Pons (tissue), 1 donor: ENCODE data around the gene COQ8A.
"Not testable (repeated sequence)": the region's sequence is repeated elsewhere in the genome, so short reads cannot be mapped to it uniquely, and the experiment has no call there.

Experiments used
- DNase-seq: peaks from one replicate; pipeline ENCODE4 v3.0.0-alpha.2; 2016; ENCODE audit warnings: low spot score

Gene COQ8A

GRCh38 chr1:226984521-226985238 lies 44.6 kb downstream of the COQ8A start:
- DNase-seq = no peak

DNA sequence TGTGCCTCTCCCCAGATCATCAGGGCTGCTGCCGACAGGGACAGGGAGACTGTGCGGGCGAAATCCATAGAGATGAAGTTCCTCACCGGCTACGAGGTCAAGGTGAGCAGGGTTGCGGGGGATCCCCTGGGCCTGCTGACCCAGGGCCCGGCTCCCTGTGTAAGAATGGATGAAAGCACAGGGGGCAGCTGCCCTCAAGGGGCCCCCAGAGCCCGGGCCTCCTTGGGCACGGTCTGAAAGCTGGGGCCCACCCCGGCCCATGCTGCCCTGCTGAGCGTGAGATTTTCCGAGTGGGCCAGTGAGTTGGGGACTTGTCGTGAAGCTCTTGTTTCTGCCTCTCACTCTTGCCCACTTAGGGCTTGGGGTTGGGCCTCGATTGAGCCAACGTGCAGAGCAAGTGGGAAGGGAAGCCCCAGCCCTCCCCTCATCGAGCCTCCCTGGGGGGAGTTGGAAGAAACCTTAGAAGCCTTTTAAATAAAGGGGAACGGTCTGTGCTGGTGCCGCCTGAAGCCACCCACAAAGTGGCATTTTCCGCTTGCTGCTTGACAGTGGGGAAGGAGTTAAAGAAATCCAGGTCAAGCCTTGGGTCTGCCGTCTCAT lies 45.2 kb downstream of the COQ8A start:
- DNase-seq = no peak

DNA sequence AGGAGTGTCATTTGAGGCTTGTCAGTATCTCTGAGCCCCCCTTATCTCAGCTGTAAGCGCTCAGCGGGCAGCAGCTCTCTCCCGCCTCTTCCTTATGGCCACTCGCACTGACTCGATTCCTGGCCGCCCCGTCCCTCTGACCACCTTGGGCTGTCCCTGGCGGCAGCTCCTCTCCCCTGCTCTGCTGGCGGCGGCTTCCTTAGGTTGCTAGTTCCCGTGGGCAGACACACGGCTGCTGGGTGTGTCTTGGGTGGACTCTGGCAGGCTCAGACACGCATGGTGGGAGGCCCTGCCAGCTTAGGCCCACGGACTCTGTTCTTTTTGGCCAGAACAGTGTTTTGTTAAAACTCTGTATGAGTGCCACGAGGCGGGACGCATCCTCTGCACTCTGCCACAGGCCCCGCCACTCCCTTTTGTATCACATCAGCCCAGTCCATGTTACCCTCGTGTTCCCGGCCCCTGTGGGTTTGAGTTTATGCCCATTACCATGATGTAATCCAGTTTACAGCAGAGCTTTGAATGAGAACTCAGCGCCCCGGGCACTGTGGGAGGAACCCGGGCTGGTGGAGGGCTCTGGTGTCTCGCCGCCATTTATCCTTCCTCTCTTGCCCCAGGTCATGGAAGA lies 45.9 kb downstream of the COQ8A start:
- DNase-seq = no peak

DNA sequence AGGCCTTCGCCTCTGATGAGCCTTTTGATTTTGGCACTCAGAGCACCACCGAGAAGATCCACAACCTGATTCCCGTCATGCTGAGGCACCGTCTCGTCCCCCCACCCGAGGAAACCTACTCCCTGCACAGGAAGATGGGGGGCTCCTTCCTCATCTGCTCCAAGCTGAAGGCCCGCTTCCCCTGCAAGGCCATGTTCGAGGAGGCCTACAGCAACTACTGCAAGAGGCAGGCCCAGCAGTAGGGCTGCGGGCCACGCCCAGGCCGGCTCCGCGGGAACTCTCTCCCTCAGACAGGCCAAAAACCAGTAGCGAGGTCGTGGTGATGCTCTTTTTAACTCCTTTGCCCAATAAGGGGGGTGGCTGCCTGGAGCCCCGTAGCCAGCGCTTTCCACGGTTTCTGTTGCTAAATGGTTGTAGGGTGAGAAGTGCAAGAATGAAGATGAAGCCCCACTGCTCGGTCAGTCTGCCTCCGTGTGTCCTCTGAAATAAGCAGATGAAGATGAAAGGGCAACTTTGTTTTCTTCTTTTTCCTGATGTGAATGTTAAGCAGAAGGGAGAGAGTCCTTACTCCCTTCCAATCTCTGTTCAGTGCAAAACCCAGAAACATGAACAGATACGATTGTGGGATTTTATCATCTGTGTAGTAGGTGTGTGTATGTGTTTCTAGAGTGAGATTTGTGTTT lies 46.5 kb downstream of the COQ8A start:
- DNase-seq = peak; percentile 83

GRCh38 chr1:226987179-226987536 lies 47.1 kb downstream of the COQ8A start:
- no peak for DNase-seq

DNA sequence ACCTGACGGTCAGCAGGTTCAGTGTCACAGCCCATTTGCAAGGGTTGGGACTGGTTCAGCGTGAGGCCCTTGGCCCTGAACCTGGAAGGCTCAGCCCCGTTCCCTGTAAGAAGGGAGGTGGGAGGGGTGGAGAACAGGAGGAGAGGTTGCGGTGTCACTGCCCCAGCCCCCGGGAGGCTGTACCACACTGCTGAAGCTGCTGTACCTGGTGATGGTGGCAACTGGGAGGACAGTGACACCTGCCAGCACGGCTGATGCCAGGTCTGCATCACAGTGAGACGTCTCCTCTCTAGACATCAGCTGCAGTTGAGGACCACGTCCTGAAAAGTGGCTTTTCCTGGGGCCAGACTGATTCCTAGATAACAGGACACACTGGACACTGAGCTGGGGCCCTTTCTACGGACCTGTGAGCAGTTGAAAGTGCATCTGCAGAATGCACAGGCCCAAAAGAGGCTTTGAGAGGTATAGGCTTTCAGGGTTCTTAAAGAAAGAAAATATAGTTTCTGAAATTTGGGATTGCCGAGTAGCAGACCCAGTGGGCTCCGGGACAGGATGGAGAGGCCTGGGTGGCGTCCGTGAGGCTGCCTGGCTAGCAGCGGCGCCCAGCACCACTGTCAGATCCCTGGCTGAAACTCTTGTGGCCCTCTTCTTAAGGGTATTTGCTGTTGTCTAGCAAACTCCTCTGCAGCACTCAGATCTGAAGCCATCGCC lies 47.7 kb downstream of the COQ8A start:
- peak; percentile 6 for DNase-seq

- peak; percentile 82 for DNase-seq
Measured at GRCh38 chr1:226988334-226988666, 48.2 kb downstream of the COQ8A start.

GRCh38 chr1:226989085-226989920 lies 49.2 kb downstream of the COQ8A start:
- no peak for DNase-seq

DNA sequence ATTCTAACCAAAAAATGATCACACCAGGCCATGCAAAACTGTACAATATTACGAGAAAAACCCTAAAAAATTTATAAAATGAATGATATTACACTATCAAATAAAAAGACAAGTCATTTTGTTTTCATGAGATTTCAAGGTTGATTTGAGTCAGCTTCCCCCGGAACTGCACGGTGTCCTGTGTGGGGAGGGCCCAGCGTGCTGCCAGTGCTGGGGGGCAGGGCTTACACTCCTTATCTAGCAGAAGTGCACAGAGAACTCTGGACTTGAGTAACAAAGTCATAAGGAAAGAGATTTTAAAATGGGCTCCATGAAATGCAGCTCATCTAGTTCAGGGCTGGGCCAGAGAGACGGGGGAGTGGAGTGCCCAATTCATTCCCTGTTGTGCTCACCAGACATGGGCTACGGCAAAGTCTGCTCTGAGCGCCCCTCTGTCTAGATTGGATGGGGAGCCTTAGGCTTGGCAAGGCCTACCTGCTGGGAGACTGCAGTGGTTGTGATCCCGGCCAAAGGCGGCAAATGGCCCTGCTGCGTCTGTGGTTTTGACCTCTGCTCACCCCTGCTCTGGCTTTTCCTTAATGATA lies 50.1 kb downstream of the COQ8A start:
- no peak for DNase-seq

DNA sequence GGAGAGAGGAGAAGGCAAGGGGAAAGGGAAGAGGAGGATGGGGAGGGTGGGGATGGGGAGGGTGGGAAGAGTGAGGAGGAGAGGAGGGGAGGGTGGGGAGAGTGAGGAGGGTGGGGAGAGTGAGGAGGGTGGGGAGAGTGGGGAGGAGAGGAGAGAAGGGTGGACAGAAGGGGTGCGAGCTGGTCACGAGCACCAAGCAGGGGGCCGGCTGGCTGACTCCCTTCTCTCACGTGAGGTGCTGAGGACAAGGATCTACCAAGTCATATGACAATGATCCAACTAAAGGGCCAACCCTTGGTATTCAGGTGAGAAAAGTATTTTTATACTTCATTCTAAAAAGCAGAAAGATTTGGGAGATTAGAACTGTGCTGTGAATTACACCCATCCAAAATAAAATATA lies 51.8 kb downstream of the COQ8A start:
- DNase-seq = no peak

GRCh38 chr1:226993814-226994585 lies 53.9 kb downstream of the COQ8A start:
- DNase-seq = no peak

- peak; percentile 71 for DNase-seq
Measured at GRCh38 chr1:226994586-226995364, 54.7 kb downstream of the COQ8A start.

DNA sequence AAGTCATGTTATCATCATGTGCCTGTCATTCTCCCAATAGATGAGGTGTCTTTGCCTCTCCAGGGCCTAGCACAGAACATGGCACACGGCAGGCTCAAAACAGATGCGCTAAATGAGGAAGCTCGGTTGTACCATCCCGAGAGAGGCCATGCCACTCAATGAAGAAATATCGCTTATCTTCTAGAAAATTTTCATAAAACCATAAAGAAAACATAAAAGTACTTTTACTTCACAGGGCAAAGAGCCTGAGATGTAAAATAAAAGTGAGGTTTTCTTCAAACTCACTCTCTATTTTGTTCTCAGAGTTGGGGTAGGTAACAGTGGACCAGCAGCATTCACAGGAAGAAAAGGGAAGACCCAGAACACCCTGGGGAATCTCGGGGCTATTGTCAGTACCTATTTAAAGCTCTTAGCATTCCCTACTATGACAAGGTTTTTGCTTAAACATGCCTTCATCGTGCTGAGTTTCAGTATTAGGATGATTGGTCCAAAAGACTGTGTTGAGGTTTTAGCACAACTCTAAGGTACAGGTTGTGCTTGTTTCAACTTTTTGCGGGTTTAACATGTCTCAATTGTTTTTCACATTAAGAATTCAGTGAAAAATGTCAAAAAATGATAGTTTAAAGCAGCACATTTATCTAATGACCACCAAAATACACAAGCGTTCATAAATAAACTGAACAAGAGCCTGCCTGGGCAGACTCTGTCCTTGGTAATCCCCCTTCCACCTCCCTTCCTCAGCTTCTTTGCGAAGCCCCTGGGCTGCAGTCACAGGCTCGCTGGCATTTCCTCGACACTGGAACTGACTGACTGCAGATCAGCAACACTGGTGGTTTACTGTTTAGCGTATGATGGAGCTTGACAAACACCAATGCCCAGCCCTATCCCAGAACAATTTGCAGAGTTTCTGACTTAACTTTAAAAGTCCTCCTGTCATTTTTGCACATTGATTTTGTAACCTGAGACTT lies 55.6 kb downstream of the COQ8A start:
- no peak for DNase-seq

DNA sequence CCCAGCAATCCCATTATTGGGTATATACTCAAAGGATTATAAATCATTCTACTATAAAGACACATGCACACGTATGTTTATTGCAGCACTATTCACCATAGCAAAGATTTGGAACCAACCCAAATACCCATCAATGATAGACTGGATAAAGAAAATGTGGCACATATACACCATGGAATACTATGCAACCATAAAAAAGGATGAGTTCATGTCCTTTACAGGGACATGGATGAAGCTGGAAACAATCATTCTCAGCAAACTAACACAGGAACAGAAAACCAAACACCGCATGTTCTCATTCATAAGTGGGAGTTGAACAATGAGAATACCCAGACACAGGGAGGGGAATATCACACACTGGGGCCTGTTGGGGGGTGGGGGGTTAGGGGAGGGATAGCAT lies 59.5 kb downstream of the COQ8A start:
- not testable (repeated sequence) for DNase-seq

- DNase-seq = no peak
Measured at GRCh38 chr1:227002531-227003049, 62.5 kb downstream of the COQ8A start.

DNA sequence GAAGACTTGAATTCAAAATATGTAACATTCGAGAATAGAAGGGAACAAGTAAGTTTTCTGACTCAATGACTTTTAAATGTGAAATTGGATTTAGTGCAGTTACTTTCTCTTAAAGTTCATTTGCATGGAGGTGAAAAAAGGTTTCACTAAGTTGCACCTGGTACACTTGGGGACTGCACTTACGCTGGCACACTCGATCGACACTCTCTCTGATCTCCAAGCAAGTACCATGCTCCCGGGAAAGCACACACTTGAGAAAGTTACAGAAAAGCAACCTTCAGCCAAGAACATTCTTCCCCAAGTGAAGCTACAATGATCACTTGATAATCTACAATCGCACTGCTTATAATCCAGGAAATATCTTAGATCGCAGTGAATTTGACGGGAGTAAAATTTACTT lies 63.1 kb downstream of the COQ8A start:
- DNase-seq = no peak

DNA sequence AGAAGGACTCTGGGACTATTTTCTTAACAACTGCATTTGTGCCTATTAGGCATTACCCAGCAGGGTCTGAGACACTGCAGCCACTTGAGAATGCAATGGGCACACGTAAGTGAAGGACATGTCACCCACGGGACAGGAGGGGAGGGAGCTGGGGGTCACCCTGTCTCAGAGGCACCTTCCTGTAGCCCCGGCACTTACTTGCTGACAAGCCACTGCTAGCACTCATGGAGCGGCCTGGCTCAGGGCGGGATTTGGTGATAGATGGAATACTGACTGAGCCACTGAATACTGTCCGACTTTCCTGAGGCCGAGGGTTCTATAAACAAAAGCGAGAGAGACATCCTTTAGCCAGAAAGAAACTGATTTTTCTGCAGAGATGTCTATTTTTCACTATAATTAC lies 64.7 kb downstream of the COQ8A start:
- DNase-seq = no peak

DNA sequence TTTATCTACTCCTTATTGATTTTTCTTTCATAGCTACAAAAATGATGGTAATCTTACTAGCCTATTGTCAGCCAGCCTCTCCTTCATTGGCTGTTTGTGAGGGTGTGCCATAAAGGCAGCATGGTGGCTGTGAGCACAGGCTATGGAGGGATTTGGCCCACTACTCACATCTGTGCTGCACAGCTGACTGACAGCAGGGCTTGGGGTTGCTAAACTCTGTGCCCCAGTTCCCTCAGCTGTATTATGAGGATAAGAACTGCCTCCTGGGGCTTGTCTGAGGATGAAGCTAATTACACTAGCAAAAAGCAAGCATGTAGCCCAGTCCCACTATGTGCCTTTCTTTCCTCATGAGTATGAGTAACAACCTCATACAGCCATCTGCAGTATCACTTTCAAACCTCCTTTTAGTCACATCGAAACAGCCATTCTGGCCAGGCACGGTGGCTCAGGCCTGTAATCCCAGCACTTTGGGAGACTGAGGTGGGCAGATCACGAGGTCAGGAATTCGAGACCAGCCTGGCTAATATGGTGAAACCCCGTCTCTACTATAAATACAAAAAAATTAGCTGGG lies 66.2 kb downstream of the COQ8A start:
- DNase-seq = no peak
